Erythroblast (primary cell): ENCODE measurements around the gene RPGR.

Source experiments
- GATA1 ChIP-seq: IDR thresholded peaks from 2 replicates; pipeline ENCODE4 v1.6.1; 2011; ENCODE audit warnings: low read depth, mild to moderate bottlenecking, control low read depth, low read length, moderate library complexity
- POLR2A ChIP-seq: IDR thresholded peaks from 2 replicates; pipeline ENCODE4 v1.6.1; 2011; ENCODE audit warnings: mild to moderate bottlenecking, low read length

DNA sequence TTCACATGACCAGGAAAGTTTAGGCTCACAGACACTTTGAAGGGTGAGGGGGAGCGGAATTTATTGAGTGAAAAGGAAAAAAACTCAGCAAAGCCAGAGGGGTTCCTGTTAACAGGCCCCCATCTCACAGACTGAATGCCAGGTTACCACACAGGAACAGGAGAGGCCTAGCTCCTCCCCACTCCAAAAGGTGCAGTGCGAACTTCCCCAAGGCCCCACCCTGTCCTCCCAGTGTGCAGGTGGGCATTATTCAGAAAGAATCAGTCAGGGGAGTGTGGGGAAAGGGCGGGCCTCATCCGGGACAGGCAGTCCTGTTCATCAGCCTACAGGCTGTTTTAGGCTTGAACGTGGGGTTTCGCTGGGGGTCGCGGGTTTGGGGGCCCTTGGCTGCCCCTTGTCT lies 29.1 kb upstream of the RPGR start:
- TF ChIP-seq POLR2A (no peak), GATA1 (no peak)
